Measurements from ENCODE around the gene POLR1E.

Gene POLR1E

GRCh38 chr9:37540634-37541033, 54.9 kb downstream of the POLR1E start:
- no peak for DNase-seq (ENCODE audit: low spot score)

- no peak for DNase-seq (ENCODE audit: low spot score)
These were observed 55.7 kb downstream of the POLR1E start for GRCh38 chr9:37541465-37541864.

DNA sequence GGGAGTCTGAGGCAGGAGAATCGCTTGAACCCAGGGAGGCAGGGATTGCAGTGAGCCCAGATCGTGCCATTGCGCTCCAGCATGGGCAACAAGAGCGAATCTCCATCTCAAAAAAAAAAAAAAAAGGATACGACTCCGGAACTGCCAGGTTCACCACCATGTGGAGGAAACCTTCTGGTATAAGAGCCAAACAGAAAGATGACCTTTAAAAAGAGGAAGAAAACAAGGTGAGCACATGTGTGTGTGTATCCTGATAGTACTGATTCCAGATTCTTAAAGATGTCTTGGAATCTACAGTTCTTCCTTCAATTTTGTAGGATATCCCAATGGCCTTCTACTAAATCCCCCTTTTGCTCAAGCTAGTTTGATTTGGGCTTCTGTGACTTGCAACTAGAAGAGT, 56.7 kb downstream of the POLR1E start:
- DNase-seq (ENCODE audit: low spot score), result no peak

DNA sequence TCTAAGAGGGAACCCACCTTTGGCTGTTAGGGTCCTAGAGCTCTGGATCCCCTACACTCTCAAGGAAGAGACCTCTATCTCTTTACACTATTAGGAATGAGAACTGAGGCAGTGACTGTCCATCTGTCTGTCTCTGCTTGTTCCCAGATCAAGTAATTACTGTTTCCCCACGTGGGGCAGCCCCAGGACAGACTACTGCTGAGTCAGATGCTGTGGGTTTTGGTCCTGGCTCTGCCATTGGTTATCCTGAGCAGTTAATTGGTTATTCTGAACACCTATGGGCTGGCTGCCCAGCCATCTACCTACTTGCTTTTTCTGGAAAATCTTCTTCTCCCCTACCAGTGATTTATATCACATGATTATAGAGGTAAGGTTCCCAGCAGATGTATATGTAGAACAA, 57.1 kb downstream of the POLR1E start:
- DNase-seq (ENCODE audit: low spot score), result no peak

DNA sequence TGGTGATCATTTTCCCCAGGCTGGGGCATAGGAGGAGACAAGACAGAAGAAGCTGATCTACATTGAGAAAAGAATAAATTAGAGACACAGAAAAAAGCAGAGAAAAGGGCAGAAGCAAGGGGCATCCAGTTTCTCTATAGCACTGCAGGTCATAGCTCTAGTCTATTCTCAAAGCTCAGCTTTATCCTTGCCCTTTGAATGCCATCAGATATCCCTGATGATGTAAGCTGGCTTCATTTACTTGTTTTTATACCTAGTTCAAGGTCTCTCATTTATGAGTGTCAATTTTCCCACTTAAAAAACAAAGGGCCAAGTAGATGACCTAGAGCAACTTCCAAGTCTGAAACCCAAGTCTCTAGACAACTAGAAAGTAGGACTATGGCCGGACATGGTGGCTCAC, 57.7 kb downstream of the POLR1E start:
- DNase-seq (ENCODE audit: low spot score), result no peak

- DNase-seq (ENCODE audit: low spot score), result no peak
These were observed 61.7 kb downstream of the POLR1E start for GRCh38 chr9:37547328-37547878.

DNA sequence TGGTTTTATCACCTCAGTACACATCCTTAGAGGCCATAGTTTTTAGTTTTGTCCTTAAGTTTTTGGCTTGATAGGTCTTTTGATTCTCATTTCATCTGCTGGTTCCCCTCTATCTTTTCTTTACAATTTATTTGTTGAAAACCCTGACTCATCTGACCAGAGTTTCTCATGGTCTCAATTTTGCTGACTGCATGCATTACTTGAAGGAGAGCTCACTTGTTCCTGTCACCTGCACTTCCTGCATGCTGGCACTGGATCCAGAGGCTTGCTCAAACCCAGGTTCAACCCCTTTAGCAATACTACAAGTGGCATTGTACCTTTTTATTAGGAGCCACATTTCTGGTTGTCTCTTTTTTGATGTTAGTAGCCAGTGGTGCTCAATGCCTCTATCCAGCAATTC, 63.8 kb downstream of the POLR1E start:
- DNase-seq (ENCODE audit: low spot score), result no peak

GRCh38 chr9:37550781-37551180, 65.0 kb downstream of the POLR1E start:
- no peak for DNase-seq (ENCODE audit: low spot score)

- DNase-seq (ENCODE audit: low spot score), result no peak
These were observed 65.7 kb downstream of the POLR1E start for GRCh38 chr9:37551468-37551867.

- no peak for DNase-seq (ENCODE audit: low spot score)
These were observed 66.1 kb downstream of the POLR1E start for GRCh38 chr9:37551888-37552287.

Data from D341Med (cell line).